RWPE2 (cell line): ENCODE results near the gene ELOB.
"Not testable (repeated sequence)": the region's sequence is repeated elsewhere in the genome, so short reads cannot be mapped to it uniquely, and the experiment has no call there.

Experiments used
- ATAC-seq: fragments of 200-7000 bp; cut with Tn5 transposase; 3 replicates; pipeline ENCODE4 v1.9.1; 2021; ENCODE audit warnings: low read depth
- DNase-seq: peaks from one replicate; pipeline ENCODE4 v3.0.0-alpha.2; 2020; ENCODE audit warnings: low spot score
- H3K27ac ChIP-seq: fragments of 450-650 bp; 2 replicates; pipeline ENCODE4 v1.5.1; 2017; ENCODE audit warnings: mild to moderate bottlenecking; ENCODE audit not compliant: poor library complexity, severe bottlenecking
- H3K27me3 ChIP-seq: fragments of 250-450 bp; sonication (Bioruptor Pico); 2 replicates; pipeline ENCODE4 v1.5.1; 2021; ENCODE audit warnings: mild to moderate bottlenecking, moderate library complexity; ENCODE audit not compliant: insufficient read depth, poor library complexity, severe bottlenecking
- H3K36me3 ChIP-seq: fragments of 250-450 bp; sonication (Bioruptor Pico); 2 replicates; pipeline ENCODE4 v1.5.1; 2020; ENCODE audit warnings: low read depth, mild to moderate bottlenecking, moderate library complexity
- H3K4me1 ChIP-seq: fragments of 250-450 bp; sonication (Bioruptor Pico); 2 replicates; pipeline ENCODE4 v1.5.1; 2021; ENCODE audit warnings: mild to moderate bottlenecking, moderate library complexity; ENCODE audit not compliant: insufficient read depth, poor library complexity, severe bottlenecking
- H3K4me3 ChIP-seq: fragments of 250-450 bp; sonication (Bioruptor Pico); 2 replicates; pipeline ENCODE4 v1.5.1; 2021; ENCODE audit warnings: mild to moderate bottlenecking, moderate library complexity; ENCODE audit not compliant: severe bottlenecking
- H3K9me3 ChIP-seq: fragments of 250-450 bp; sonication (Bioruptor Pico); 2 replicates; pipeline ENCODE4 v1.5.1; 2021; ENCODE audit warnings: mild to moderate bottlenecking, moderate library complexity; ENCODE audit not compliant: severe bottlenecking
- TF ChIP-seq, protein P1 (sequence below): fragments of 450-650 bp; IDR thresholded peaks from one replicate; pipeline ENCODE4 v1.5.1; 2017; ENCODE audit warnings: mild to moderate bottlenecking, moderate library complexity; ENCODE audit not compliant: poor library complexity, severe bottlenecking

ELOB gene

DNA sequence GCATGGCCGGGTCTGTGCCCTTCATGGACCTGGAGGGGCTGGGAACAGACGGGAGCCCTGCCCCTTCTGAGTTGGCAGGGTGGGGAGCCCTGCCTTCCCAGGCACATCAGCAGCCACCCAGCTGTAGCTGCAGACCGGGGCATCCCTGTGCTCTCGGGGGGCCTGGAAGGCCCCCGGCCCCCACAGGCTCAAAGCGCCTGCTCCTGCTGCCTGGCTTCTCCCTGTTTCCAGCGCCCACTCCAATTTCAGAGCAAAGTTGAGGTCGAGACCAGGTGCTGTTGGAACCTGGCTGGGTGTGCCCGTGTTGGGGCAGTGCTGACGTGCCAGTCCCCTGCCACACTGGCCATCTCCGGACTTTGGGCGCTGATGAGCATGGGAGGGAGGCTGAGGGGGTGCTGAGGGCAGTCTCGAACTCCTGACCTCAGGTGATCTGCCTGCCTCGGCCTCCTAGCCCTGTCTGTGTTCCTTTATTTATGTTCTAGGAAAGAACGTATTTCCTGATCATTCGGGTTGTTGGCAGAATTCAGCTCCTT lies 52.2 kb downstream of the ELOB start:
- no peak for DNase-seq
- no peak for ATAC-seq
- no peak overlapping the region for H3K4me3 ChIP-seq
- no peaks in the 10 kb centered on the region for H3K9me3 ChIP-seq
- H3K27me3 ChIP-seq: no peaks in the 10 kb centered on the region
- TF ChIP-seq, protein P1, sequence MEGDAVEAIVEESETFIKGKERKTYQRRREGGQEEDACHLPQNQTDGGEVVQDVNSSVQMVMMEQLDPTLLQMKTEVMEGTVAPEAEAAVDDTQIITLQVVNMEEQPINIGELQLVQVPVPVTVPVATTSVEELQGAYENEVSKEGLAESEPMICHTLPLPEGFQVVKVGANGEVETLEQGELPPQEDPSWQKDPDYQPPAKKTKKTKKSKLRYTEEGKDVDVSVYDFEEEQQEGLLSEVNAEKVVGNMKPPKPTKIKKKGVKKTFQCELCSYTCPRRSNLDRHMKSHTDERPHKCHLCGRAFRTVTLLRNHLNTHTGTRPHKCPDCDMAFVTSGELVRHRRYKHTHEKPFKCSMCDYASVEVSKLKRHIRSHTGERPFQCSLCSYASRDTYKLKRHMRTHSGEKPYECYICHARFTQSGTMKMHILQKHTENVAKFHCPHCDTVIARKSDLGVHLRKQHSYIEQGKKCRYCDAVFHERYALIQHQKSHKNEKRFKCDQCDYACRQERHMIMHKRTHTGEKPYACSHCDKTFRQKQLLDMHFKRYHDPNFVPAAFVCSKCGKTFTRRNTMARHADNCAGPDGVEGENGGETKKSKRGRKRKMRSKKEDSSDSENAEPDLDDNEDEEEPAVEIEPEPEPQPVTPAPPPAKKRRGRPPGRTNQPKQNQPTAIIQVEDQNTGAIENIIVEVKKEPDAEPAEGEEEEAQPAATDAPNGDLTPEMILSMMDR: no peak
- peaks cover 7% of the 10 kb centered on the region for H3K4me1 ChIP-seq
- no peaks in the 10 kb centered on the region for H3K36me3 ChIP-seq
- no peak overlapping the region for H3K27ac ChIP-seq

GRCh38 chr16:2724088-2724676 lies 52.9 kb downstream of the ELOB start:
- Histone ChIP-seq H3K36me3 (no peaks in the 10 kb centered on the region), H3K9me3 (no peaks in the 10 kb centered on the region), H3K27me3 (no peaks in the 10 kb centered on the region), H3K4me3 (no peak overlapping the region), H3K4me1 (peaks cover 7% of the 10 kb centered on the region), H3K27ac (no peak overlapping the region)
- DNase-seq (no peak), ATAC-seq (no peak)
- TF ChIP-seq, protein P1: no peak

- peak overlapping the region; percentile 68 for H3K27ac ChIP-seq
- not testable (repeated sequence) for H3K4me1 ChIP-seq, H3K9me3 ChIP-seq, H3K27me3 ChIP-seq, ATAC-seq, H3K36me3 ChIP-seq, DNase-seq
- peak overlapping the region; percentile 54 for H3K4me3 ChIP-seq
Observed at GRCh38 chr16:2721634-2722173, 55.4 kb downstream of the ELOB start.
